ENCODE measurements around the gene TRAPPC12.

GRCh38 chr2:3503046-3503445 lies 123.6 kb downstream of the TRAPPC12 start:
- no peak for TF ChIP-seq CSRNP3 (CRISPR knock-in tag; IDR thresholded peaks at IDR 0.05)
- TF ChIP-seq TCF4 (CRISPR knock-in tag; IDR thresholded peaks at IDR 0.05; ENCODE audit: borderline replicate concordance): no peak
- no peak for TF ChIP-seq RARB (CRISPR knock-in tag; IDR thresholded peaks at IDR 0.05)
- TF ChIP-seq ZFP3 (CRISPR knock-in tag; IDR thresholded peaks at IDR 0.05): no peak
- TF ChIP-seq PPARA (CRISPR knock-in tag; IDR thresholded peaks at IDR 0.05; ENCODE audit: borderline replicate concordance): no peak
- no peak for TF ChIP-seq GLIS3 (CRISPR knock-in tag; IDR thresholded peaks at IDR 0.05)
- no peak for TF ChIP-seq ESRRG (CRISPR knock-in tag; IDR thresholded peaks at IDR 0.05)
- no peak for TF ChIP-seq BACH2 (CRISPR knock-in tag; IDR thresholded peaks at IDR 0.05; ENCODE audit: borderline replicate concordance)
- TF ChIP-seq ARNTL (CRISPR knock-in tag; IDR thresholded peaks at IDR 0.05; ENCODE audit: borderline replicate concordance, low read depth): no peak
- TF ChIP-seq PATZ1 (CRISPR knock-in tag; IDR thresholded peaks at IDR 0.05; ENCODE audit: borderline replicate concordance): no peak

Measured in SK-N-SH treated with all-trans-retinoic acid at 6 μM for 48 hours (cell line).